H1 (cell line): ENCODE measurements around the gene MCUR1. TPM values are rescaled to one million over a fixed set of nuclear protein-coding genes. Genes with fewer than 3 reads are reported as not detected.

Experiments
- CHD7 ChIP-seq: fragments of 300-600 bp; sonication (generic); IDR thresholded peaks from 2 replicates; pipeline ENCODE4 v1.7.1; 2012; ENCODE audit warnings: low read length, moderate library complexity, mild to moderate bottlenecking, inconsistent platforms; ENCODE audit not compliant: insufficient replicate concordance
- EZH2 ChIP-seq: fragments of 200-600 bp; sonication (generic); IDR thresholded peaks from 2 replicates; pipeline ENCODE4 v1.7.1; 2012; ENCODE audit warnings: low read depth, mild to moderate bottlenecking, moderate library complexity, low read length, inconsistent platforms; ENCODE audit not compliant: severe bottlenecking
- POLR2A ChIP-seq, 2 experiments: IDR thresholded peaks; 1 replicate in 1 of 2; 2 replicates in 1 of 2; pipeline ENCODE4 v1.6.1; 2011; ENCODE audit warnings: low read depth in 2 of 2, low read length in 2 of 2, mild to moderate bottlenecking in 2 of 2; ENCODE audit errors: control extremely low read depth in 1 of 2
- RXRA ChIP-seq: IDR thresholded peaks from 2 replicates; pipeline ENCODE4 v1.6.1; 2011; ENCODE audit warnings: low read depth, mild to moderate bottlenecking, low read length, moderate library complexity; ENCODE audit not compliant: insufficient read depth
- SP4 ChIP-seq: IDR thresholded peaks from 2 replicates; pipeline ENCODE4 v1.6.1; 2012; ENCODE audit warnings: low read length, inconsistent platforms
- SRF ChIP-seq: IDR thresholded peaks from 2 replicates; pipeline ENCODE4 v1.6.1; 2011; ENCODE audit warnings: mild to moderate bottlenecking, low read depth, low read length, moderate library complexity
- TAF7 ChIP-seq: optimal IDR thresholded peaks from 2 replicates; pipeline ENCODE3; 2011; ENCODE audit warnings: low read depth, mild to moderate bottlenecking, inconsistent platforms, low read length, moderate library complexity, borderline replicate concordance
- USF2 ChIP-seq: IDR thresholded peaks from 2 replicates; pipeline ENCODE4 v1.6.1; 2011; ENCODE audit warnings: low read length, improper control_type of control experiment
- polyA plus RNA-seq, 7 experiments: library from polyadenylated mRNA; depleted of rRNA in 3 of 7; stranded (reverse) in 5 of 7; unstranded in 2 of 7; fragments of >200 nt in 5 of 7; fragments of 200-250 nt in 2 of 7; gene quantifications; 1 replicate in 5 of 7; 2 replicates in 1 of 7; 4 replicates in 1 of 7; pipeline versions ENCODE4 v1.2.1 to v1.2.3, GENCODE V29; 2011 to 2013; ENCODE audit warnings: missing spikeins in 2 of 7, mixed read lengths in 2 of 7
- total RNA-seq: library from RNA; stranded (reverse); fragmentation: NEBNext Ultra II Directional; extraction: Animal tissue kit (Norgen Biotek cat#: 25700); gene quantifications from 2 replicates; pipeline ENCODE4 v1.2.1, GENCODE V29; 2021

Gene MCUR1
- total and polyA plus RNA-seq, 2 of the 8 experiments (the other 6 are each of a cell fraction or from before 2014, with no cell fraction given), result 9.6 to 37.3 TPM

DNA sequence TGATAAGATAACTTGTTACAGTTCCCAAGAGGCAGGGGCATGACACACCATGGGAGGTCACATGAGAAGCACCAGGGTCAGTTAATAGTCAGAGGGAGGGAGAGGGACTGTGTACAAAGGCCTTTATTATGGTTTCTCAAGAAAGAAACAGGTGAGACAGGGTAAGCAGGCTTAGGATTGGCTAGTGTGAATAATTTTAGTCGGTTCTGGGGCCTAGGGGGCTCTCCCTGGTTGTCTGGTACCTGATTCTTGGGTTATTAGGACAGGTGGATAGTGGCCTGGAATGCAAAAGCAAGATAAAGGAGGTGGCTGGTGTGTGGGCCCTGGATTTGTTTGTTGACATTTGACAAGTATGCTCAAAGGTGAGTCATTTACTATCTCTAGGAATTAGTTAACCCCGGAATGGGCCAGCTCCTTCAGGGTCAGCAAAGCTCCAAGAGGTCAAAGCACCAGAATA, 49.4 kb upstream of the MCUR1 start (continued):
- TF ChIP-seq CHD7 (no peak), SRF (no peak), RXRA (no peak), SP4 (no peak), USF2 (no peak), POLR2A (IDR thresholded peaks at IDR 0.05; ENCODE audit: control extremely low read depth in 1 of 2, low read depth in 2 of 2, low read length in 2 of 2) (no peak), EZH2 (no peak), TAF7 (no peak)
- TF ChIP-seq, all 59 proteins: peak for 0
